HepG2 (cell line): ENCODE measurements around the gene TACC2. TPM values are rescaled to one million over a fixed set of nuclear protein-coding genes. Genes with fewer than 3 reads are reported as not detected.

Experiments
- BRD4 ChIP-seq: sonication (generic); formaldehyde crosslinking; IDR thresholded peaks from 2 replicates; pipeline ENCODE4 v1.4.0; 2020; ENCODE audit warnings: missing genetic modification reagents
- DNMT3B ChIP-seq: conservative IDR thresholded peaks from 2 replicates; pipeline ENCODE4 v1.6.1; 2016; ENCODE audit warnings: missing biosample characterization, control low read depth
- FOXJ3 ChIP-seq: sonication (generic); formaldehyde crosslinking; IDR thresholded peaks from 2 replicates; pipeline ENCODE4 v1.4.0; 2020; ENCODE audit warnings: missing genetic modification reagents, mild to moderate bottlenecking, borderline replicate concordance
- HNF4A ChIP-seq: sonication (generic); formaldehyde crosslinking; IDR thresholded peaks from 2 replicates; pipeline ENCODE4 v1.4.0; 2020; ENCODE audit warnings: missing genetic modification reagents
- HOXA3 ChIP-seq: sonication (generic); formaldehyde crosslinking; IDR thresholded peaks from 2 replicates; pipeline ENCODE4 v1.5.0; 2020; ENCODE audit warnings: missing genetic modification reagents
- ISX ChIP-seq: sonication (generic); formaldehyde crosslinking; conservative IDR thresholded peaks from 2 replicates; pipeline ENCODE4 v1.5.0; 2020; ENCODE audit warnings: missing genetic modification reagents
- NFE2 ChIP-seq: sonication (generic); formaldehyde crosslinking; IDR thresholded peaks from 2 replicates; pipeline ENCODE4 v1.4.0; 2020; ENCODE audit warnings: missing genetic modification reagents
- NR2F1 ChIP-seq, 2 experiments: fragments of 450-650 bp in 1 of 2; formaldehyde crosslinking in 1 of 2; IDR thresholded peaks; 2 replicates each; pipeline versions ENCODE4 v1.5.0 to v1.6.1; 2016 to 2020; ENCODE audit warnings: mild to moderate bottlenecking in 1 of 2, missing compliant biosample characterization in 1 of 2, missing genetic modification reagents in 1 of 2, moderate library complexity in 1 of 2
- PHF21A ChIP-seq: sonication (generic); formaldehyde crosslinking; IDR thresholded peaks from 2 replicates; pipeline ENCODE4 v1.5.0; 2020; ENCODE audit warnings: mild to moderate bottlenecking, missing genetic modification reagents
- ZNF296 ChIP-seq: sonication (generic); formaldehyde crosslinking; conservative IDR thresholded peaks from 2 replicates; pipeline ENCODE4 v1.5.0; 2020; ENCODE audit warnings: mild to moderate bottlenecking, missing genetic modification reagents
- ZNF607 ChIP-seq: sonication (generic); formaldehyde crosslinking; IDR thresholded peaks from 2 replicates; pipeline ENCODE4 v1.5.1; 2020; ENCODE audit warnings: missing genetic modification reagents, mild to moderate bottlenecking, borderline replicate concordance
- polyA plus RNA-seq, 8 experiments: library from polyadenylated mRNA; depleted of rRNA in 3 of 8; stranded (reverse) in 7 of 8; unstranded in 1 of 8; fragments of >200 nt; fragmentation: Illumina TruSeq in 4 of 8; extraction: Trizol in 4 of 8; gene quantifications; 2 replicates each; pipeline versions ENCODE4 v1.2.1 to v1.2.3, GENCODE V29; 2011 to 2016; ENCODE audit warnings: low read depth in 4 of 8, missing spikeins in 1 of 8, mixed read lengths in 1 of 8; ENCODE audit not compliant: insufficient read depth in 1 of 8
- total RNA-seq, 5 experiments: library from RNA; depleted of rRNA; stranded (reverse); fragments of >200 nt; fragmentation: Illumina TruSeq; extraction: Trizol; gene quantifications; 2 replicates each; pipeline ENCODE4 v1.2.3, GENCODE V29; 2016; ENCODE audit warnings: low read depth in 1 of 5
- TF ChIP-seq, protein P1 (sequence below): sonication (generic); formaldehyde crosslinking; IDR thresholded peaks from 2 replicates; pipeline ENCODE4 v1.9.0; 2021; ENCODE audit warnings: missing genetic modification reagents, borderline replicate concordance
- TF ChIP-seq, protein P2 (sequence below): sonication (generic); formaldehyde crosslinking; conservative IDR thresholded peaks from 2 replicates; pipeline ENCODE4 v1.4.0; 2020; ENCODE audit warnings: mild to moderate bottlenecking, missing genetic modification reagents, moderate library complexity
- TF ChIP-seq, protein P3 (sequence below): sonication (generic); formaldehyde crosslinking; IDR thresholded peaks from 2 replicates; pipeline ENCODE4 v1.4.0; 2020; ENCODE audit warnings: missing genetic modification reagents, mild to moderate bottlenecking, borderline replicate concordance
- TF ChIP-seq, protein P4 (sequence below): sonication (generic); formaldehyde crosslinking; IDR thresholded peaks from 2 replicates; pipeline ENCODE4 v1.4.0; 2020; ENCODE audit warnings: missing genetic modification reagents, borderline replicate concordance
- TF ChIP-seq, protein P5 (sequence below): sonication (generic); formaldehyde crosslinking; conservative IDR thresholded peaks from 2 replicates; pipeline ENCODE4 v1.4.0; 2020; ENCODE audit warnings: missing genetic modification reagents
- TF ChIP-seq, protein P6 (sequence below): sonication (generic); formaldehyde crosslinking; IDR thresholded peaks from 2 replicates; pipeline ENCODE4 v1.4.0; 2020; ENCODE audit warnings: missing genetic modification reagents

The TACC2 gene
- total and polyA plus RNA-seq, 2 of the 13 experiments (the other 11 are each of a cell fraction or from before 2014, with no cell fraction given): 11.8 to 16.0 TPM

DNA sequence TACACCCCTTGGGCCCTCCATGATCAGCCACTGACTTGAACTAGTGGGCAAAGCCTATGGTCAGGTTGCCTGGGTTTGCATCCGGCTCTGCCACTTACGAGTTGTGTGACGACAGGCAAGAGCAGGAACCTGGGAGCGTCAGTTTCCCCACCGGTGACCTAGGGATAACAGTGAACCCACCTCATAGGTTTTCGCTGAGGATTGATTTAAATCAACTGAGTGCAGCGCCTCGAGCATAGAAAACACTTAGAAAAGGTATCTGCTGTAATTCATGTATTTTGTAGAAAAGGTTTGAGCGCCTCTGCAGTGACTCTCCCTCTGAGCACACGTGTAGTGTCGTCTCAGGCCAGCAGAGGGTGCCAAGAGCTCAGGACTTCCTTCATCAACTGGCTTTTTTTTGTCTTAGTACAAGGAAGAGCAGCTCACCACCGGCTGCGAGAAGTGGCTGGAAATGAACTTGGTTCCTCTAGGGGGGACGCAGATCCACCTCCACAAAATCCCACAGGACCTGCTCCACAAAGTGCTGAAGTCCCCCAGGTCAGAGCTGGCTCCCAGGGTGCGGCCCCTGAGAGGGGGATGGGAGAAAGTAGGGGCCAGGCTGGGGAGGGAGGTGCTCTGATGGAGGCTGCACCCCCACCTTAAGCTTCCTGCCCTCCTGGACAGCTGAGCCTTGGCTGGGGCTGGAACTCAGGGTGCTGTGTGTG is 309.8 kb downstream of the TACC2 start (continued):
- no peak for TF ChIP-seq ZNF296 (CRISPR knock-in tag)
- peak; percentile 48; the same call in 1 of the 2 replicates for TF ChIP-seq FOXJ3 (CRISPR knock-in tag)
- TF ChIP-seq HNF4A (CRISPR knock-in tag): 0 out of 2 replicates have a peak, but pooled peaks have one; percentile 20
- TF ChIP-seq DNMT3B (CRISPR knock-in tag): 0 out of 2 replicates have a peak, but pooled peaks have one; percentile 28
- TF ChIP-seq, protein P1, sequence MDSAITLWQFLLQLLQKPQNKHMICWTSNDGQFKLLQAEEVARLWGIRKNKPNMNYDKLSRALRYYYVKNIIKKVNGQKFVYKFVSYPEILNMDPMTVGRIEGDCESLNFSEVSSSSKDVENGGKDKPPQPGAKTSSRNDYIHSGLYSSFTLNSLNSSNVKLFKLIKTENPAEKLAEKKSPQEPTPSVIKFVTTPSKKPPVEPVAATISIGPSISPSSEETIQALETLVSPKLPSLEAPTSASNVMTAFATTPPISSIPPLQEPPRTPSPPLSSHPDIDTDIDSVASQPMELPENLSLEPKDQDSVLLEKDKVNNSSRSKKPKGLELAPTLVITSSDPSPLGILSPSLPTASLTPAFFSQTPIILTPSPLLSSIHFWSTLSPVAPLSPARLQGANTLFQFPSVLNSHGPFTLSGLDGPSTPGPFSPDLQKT (CRISPR knock-in tag): no peak
- TF ChIP-seq, protein P2, sequence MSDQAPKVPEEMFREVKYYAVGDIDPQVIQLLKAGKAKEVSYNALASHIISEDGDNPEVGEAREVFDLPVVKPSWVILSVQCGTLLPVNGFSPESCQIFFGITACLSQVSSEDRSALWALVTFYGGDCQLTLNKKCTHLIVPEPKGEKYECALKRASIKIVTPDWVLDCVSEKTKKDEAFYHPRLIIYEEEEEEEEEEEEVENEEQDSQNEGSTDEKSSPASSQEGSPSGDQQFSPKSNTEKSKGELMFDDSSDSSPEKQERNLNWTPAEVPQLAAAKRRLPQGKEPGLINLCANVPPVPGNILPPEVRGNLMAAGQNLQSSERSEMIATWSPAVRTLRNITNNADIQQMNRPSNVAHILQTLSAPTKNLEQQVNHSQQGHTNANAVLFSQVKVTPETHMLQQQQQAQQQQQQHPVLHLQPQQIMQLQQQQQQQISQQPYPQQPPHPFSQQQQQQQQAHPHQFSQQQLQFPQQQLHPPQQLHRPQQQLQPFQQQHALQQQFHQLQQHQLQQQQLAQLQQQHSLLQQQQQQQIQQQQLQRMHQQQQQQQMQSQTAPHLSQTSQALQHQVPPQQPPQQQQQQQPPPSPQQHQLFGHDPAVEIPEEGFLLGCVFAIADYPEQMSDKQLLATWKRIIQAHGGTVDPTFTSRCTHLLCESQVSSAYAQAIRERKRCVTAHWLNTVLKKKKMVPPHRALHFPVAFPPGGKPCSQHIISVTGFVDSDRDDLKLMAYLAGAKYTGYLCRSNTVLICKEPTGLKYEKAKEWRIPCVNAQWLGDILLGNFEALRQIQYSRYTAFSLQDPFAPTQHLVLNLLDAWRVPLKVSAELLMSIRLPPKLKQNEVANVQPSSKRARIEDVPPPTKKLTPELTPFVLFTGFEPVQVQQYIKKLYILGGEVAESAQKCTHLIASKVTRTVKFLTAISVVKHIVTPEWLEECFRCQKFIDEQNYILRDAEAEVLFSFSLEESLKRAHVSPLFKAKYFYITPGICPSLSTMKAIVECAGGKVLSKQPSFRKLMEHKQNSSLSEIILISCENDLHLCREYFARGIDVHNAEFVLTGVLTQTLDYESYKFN: 0 out of 2 replicates have a peak, but pooled peaks have one; percentile 36
- TF ChIP-seq PHF21A: 0 out of 2 replicates have a peak, but pooled peaks have one; percentile 47
- TF ChIP-seq, protein P3, sequence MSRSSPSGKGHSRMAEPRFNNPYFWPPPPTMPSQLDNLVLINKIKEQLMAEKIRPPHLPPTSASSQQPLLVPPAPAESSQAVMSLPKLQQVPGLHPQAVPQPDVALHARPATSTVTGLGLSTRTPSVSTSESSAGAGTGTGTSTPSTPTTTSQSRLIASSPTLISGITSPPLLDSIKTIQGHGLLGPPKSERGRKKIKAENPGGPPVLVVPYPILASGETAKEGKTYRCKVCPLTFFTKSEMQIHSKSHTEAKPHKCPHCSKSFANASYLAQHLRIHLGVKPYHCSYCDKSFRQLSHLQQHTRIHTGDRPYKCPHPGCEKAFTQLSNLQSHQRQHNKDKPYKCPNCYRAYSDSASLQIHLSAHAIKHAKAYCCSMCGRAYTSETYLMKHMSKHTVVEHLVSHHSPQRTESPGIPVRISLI (CRISPR knock-in tag): peak; percentile 96
- 0 out of 2 replicates have a peak, but pooled peaks have one; percentile 34 for TF ChIP-seq ZNF607 (CRISPR knock-in tag)
- TF ChIP-seq, protein P4, sequence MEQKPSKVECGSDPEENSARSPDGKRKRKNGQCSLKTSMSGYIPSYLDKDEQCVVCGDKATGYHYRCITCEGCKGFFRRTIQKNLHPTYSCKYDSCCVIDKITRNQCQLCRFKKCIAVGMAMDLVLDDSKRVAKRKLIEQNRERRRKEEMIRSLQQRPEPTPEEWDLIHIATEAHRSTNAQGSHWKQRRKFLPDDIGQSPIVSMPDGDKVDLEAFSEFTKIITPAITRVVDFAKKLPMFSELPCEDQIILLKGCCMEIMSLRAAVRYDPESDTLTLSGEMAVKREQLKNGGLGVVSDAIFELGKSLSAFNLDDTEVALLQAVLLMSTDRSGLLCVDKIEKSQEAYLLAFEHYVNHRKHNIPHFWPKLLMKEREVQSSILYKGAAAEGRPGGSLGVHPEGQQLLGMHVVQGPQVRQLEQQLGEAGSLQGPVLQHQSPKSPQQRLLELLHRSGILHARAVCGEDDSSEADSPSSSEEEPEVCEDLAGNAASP: 0 out of 2 replicates have a peak, but pooled peaks have one; percentile 10
- TF ChIP-seq, protein P5, sequence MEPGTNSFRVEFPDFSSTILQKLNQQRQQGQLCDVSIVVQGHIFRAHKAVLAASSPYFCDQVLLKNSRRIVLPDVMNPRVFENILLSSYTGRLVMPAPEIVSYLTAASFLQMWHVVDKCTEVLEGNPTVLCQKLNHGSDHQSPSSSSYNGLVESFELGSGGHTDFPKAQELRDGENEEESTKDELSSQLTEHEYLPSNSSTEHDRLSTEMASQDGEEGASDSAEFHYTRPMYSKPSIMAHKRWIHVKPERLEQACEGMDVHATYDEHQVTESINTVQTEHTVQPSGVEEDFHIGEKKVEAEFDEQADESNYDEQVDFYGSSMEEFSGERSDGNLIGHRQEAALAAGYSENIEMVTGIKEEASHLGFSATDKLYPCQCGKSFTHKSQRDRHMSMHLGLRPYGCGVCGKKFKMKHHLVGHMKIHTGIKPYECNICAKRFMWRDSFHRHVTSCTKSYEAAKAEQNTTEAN (CRISPR knock-in tag): no peak
- peak; percentile 29 for TF ChIP-seq HOXA3
- peak; percentile 51; the same call in 1 of the 2 replicates for TF ChIP-seq BRD4 (CRISPR knock-in tag)
- TF ChIP-seq, protein P6, sequence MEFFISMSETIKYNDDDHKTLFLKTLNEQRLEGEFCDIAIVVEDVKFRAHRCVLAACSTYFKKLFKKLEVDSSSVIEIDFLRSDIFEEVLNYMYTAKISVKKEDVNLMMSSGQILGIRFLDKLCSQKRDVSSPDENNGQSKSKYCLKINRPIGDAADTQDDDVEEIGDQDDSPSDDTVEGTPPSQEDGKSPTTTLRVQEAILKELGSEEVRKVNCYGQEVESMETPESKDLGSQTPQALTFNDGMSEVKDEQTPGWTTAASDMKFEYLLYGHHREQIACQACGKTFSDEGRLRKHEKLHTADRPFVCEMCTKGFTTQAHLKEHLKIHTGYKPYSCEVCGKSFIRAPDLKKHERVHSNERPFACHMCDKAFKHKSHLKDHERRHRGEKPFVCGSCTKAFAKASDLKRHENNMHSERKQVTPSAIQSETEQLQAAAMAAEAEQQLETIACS (CRISPR knock-in tag): no peak
- TF ChIP-seq NFE2 (CRISPR knock-in tag): no peak
- TF ChIP-seq ISX (CRISPR knock-in tag): 0 out of 2 replicates have a peak, but pooled peaks have one; percentile 34
- no peak for TF ChIP-seq NR2F1 (CRISPR knock-in tag; IDR thresholded peaks at IDR 0.05)
